ENCODE results near the gene TNRC18. TPM values are rescaled to one million over a fixed set of nuclear protein-coding genes. Genes with fewer than 3 reads are reported as not detected.

The TNRC18 gene
- total and polyA plus RNA-seq, 9 of the 15 experiments (the other 6 are each of a cell fraction or from before 2014, with no cell fraction given), result 0.03 to 43.2 (median 18.0) TPM

DNA sequence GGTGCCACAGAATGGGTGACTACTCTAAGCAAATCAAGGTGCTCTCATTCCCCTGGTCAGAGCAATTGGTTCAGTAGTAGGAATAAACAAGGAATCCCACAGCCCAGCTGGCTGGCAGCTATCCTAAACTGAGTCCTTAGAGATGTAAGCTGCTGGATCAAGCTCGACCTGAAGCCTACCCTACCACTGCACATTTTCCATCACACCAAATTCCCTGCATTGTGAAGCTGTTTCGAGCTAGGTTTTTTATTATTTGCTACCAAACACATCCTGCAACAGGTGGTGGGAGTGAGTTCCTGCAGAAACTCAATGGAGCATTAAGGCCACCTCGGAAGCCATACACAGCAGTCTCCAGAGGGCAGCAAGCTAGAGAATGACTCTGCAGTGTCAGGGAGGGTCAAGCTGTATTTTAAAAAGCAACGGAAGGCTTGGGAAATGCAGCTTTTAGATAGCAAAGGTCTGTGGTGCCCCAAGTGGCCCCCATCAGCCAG, 33.7 kb upstream of the TNRC18 start (continued):
- TF ChIP-seq, protein P1, sequence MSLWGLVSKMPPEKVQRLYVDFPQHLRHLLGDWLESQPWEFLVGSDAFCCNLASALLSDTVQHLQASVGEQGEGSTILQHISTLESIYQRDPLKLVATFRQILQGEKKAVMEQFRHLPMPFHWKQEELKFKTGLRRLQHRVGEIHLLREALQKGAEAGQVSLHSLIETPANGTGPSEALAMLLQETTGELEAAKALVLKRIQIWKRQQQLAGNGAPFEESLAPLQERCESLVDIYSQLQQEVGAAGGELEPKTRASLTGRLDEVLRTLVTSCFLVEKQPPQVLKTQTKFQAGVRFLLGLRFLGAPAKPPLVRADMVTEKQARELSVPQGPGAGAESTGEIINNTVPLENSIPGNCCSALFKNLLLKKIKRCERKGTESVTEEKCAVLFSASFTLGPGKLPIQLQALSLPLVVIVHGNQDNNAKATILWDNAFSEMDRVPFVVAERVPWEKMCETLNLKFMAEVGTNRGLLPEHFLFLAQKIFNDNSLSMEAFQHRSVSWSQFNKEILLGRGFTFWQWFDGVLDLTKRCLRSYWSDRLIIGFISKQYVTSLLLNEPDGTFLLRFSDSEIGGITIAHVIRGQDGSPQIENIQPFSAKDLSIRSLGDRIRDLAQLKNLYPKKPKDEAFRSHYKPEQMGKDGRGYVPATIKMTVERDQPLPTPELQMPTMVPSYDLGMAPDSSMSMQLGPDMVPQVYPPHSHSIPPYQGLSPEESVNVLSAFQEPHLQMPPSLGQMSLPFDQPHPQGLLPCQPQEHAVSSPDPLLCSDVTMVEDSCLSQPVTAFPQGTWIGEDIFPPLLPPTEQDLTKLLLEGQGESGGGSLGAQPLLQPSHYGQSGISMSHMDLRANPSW (CRISPR knock-in tag; IDR thresholded peaks at IDR 0.05), result no peak
- TF ChIP-seq STAT5A (IDR thresholded peaks at IDR 0.05; ENCODE audit: borderline replicate concordance, low read length), result no peak
- no peak for TF ChIP-seq PATZ1 (CRISPR knock-in tag; IDR thresholded peaks at IDR 0.05; ENCODE audit: borderline replicate concordance)
- TF ChIP-seq NR2C2 (CRISPR knock-in tag; IDR thresholded peaks at IDR 0.05), result no peak
- TF ChIP-seq NR2C2 (tag; IDR thresholded peaks at IDR 0.05), result no peak
- TF ChIP-seq C11orf30 (IDR thresholded peaks at IDR 0.05; ENCODE audit: low read depth), result peak; percentile 76
- TF ChIP-seq ZNF212 (CRISPR knock-in tag; IDR thresholded peaks at IDR 0.05), result no peak
- no peak for TF ChIP-seq FOXP1 (CRISPR knock-in tag; IDR thresholded peaks at IDR 0.05)
- no peak for TF ChIP-seq SRSF7 (optimal IDR thresholded peaks at IDR 0.05; ENCODE audit: low read depth, low read length)
- no peak for TF ChIP-seq MCM3 (IDR thresholded peaks at IDR 0.05)
- TF ChIP-seq KAT7 (CRISPR knock-in tag; IDR thresholded peaks at IDR 0.05; ENCODE audit: borderline replicate concordance), result no peak
- TF ChIP-seq RNF219 (CRISPR knock-in tag; IDR thresholded peaks at IDR 0.05), result no peak
- TF ChIP-seq SOX6 (IDR thresholded peaks at IDR 0.05), result no peak
- peak in 1 of 2 experiments; percentile 49; a peak in 3 of 4 replicates for TF ChIP-seq RAD21 (CRISPR knock-in tag; conservative IDR thresholded peaks at IDR 0.05 in 1 of 2, IDR thresholded peaks at IDR 0.05 in 1 of 2)
- no peak for TF ChIP-seq ZNF76 (CRISPR knock-in tag; IDR thresholded peaks at IDR 0.05; ENCODE audit: borderline replicate concordance)
- no peak for TF ChIP-seq HNRNPK (IDR thresholded peaks at IDR 0.05; ENCODE audit: low read depth, low read length, poor library complexity, severe bottlenecking)
- no peak for TF ChIP-seq ZNF140 (CRISPR knock-in tag; IDR thresholded peaks at IDR 0.05)
- TF ChIP-seq SAP30 (IDR thresholded peaks at IDR 0.05; ENCODE audit: borderline replicate concordance, insufficient read depth, low read depth, low read length, poor library complexity, severe bottlenecking), result no peak
- no peak for TF ChIP-seq HOMEZ (CRISPR knock-in tag; IDR thresholded peaks at IDR 0.05)
- no peak for TF ChIP-seq NFRKB (IDR thresholded peaks at IDR 0.05; ENCODE audit: low read depth)
- no peak for TF ChIP-seq TCF7 (IDR thresholded peaks at IDR 0.05; ENCODE audit: borderline replicate concordance)
